Measurements from ENCODE around the gene NRG4. TPM values are rescaled to one million over a fixed set of nuclear protein-coding genes. Genes with fewer than 3 reads are reported as not detected.
A peak's percentile ranks its signal among the peaks of the same experiment; 100 is the strongest.

The NRG4 gene
- total RNA-seq, 1 donor from 2014 or later = 0.36 TPM

GRCh38 chr15:75947092-75947491, 65.1 kb downstream of the NRG4 start:
- peaks cover 8% of the 10 kb centered on the region for H3F3A ChIP-seq (ENCODE audit: low read depth)
- Mint-ChIP-seq H3K9me3 (peaks cover 5% of the 10 kb centered on the region), H3K27me3 (ENCODE audit: insufficient read depth, low read depth) (no peaks in the 10 kb centered on the region), H3K27ac (no peak overlapping the region), H3K36me3 (no peaks in the 10 kb centered on the region), H3K4me1 (no peaks in the 10 kb centered on the region), H3K4me3 (no peak overlapping the region)
- no peaks in the 10 kb centered on the region for H3K36me3 ChIP-seq
- no peaks in the 10 kb centered on the region for H4K20me1 ChIP-seq (ENCODE audit: low read depth)
- H3K4me2 ChIP-seq = no peak overlapping the region
- DNase-seq (ENCODE audit: low spot score) = no peak
- no peak overlapping the region for H2AFZ ChIP-seq (replicated peaks)
- H3K9ac ChIP-seq = no peak overlapping the region
- no peaks in the 10 kb centered on the region for H3K79me2 ChIP-seq (ENCODE audit: low read depth)
- TF ChIP-seq EZH2 (IDR thresholded peaks at IDR 0.05) (no peak), EZH2phosphoT487 (IDR thresholded peaks at IDR 0.05) (no peak), CTCF (IDR thresholded peaks at IDR 0.05) (no peak)
- H3K4me3 ChIP-seq = no peak overlapping the region
- H3K27me3 ChIP-seq = no peaks in the 10 kb centered on the region
- H3K4me1 ChIP-seq = no peaks in the 10 kb centered on the region
- no peaks in the 10 kb centered on the region for H3K9me3 ChIP-seq (ENCODE audit: low read depth)
- no peak overlapping the region for H3K27ac ChIP-seq

- Histone ChIP-seq H3K4me3 (no peak overlapping the region), H3K79me2 (ENCODE audit: low read depth) (no peaks in the 10 kb centered on the region), H3F3A (ENCODE audit: low read depth) (peaks cover 15% of the 10 kb centered on the region), H4K20me1 (ENCODE audit: low read depth) (no peaks in the 10 kb centered on the region), H3K27me3 (no peaks in the 10 kb centered on the region), H3K4me1 (no peaks in the 10 kb centered on the region), H2AFZ (replicated peaks) (no peak overlapping the region), H3K4me2 (no peak overlapping the region), H3K36me3 (no peaks in the 10 kb centered on the region), H3K9me3 (ENCODE audit: low read depth) (no peaks in the 10 kb centered on the region), H3K27ac (no peak overlapping the region), H3K9ac (no peak overlapping the region)
- H3K27ac Mint-ChIP-seq = no peak overlapping the region
- no peaks in the 10 kb centered on the region for H3K36me3 Mint-ChIP-seq
- DNase-seq (ENCODE audit: low spot score) = no peak
- H3K4me3 Mint-ChIP-seq = no peak overlapping the region
- H3K4me1 Mint-ChIP-seq = no peaks in the 10 kb centered on the region
- H3K9me3 Mint-ChIP-seq = peaks cover 5% of the 10 kb centered on the region
- TF ChIP-seq CTCF (IDR thresholded peaks at IDR 0.05) (no peak), EZH2 (IDR thresholded peaks at IDR 0.05) (no peak), EZH2phosphoT487 (IDR thresholded peaks at IDR 0.05) (no peak)
- H3K27me3 Mint-ChIP-seq (ENCODE audit: insufficient read depth, low read depth) = no peaks in the 10 kb centered on the region
Observed at GRCh38 chr15:75945953-75946352, 66.3 kb downstream of the NRG4 start.

DNA sequence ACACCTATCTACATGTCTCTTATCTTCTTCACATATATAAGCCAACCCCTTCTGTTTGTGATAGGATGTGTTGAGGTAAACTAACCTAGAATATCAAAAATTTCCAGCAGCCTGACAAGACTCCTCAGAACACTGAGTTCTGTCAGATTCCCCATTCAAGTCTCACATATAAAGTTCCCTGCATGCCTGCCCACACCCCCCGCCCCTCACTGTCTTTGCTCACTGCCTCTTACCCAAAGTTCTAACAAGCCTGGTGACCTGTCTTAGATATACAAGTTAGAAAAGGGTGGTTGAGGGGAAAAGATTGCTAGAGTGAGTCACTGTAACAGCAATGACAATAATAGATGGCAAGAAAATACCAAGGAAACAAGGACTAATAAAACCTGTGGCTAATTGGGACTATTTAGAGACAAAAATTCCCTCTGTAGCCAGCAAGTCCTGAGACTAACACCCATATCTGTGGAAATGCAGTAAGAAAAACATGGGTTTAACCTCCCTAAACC, 68.5 kb downstream of the NRG4 start:
- Histone ChIP-seq H3K36me3 (peaks cover 5% of the 10 kb centered on the region), H3K9ac (no peak overlapping the region), H3K9me3 (ENCODE audit: low read depth) (no peaks in the 10 kb centered on the region), H3K79me2 (ENCODE audit: low read depth) (no peaks in the 10 kb centered on the region), H3K27me3 (no peaks in the 10 kb centered on the region), H3F3A (ENCODE audit: low read depth) (peaks cover 16% of the 10 kb centered on the region), H3K4me1 (no peaks in the 10 kb centered on the region), H3K4me2 (no peak overlapping the region), H4K20me1 (ENCODE audit: low read depth) (no peaks in the 10 kb centered on the region), H3K4me3 (no peak overlapping the region), H2AFZ (replicated peaks) (no peak overlapping the region), H3K27ac (no peak overlapping the region)
- no peaks in the 10 kb centered on the region for H3K27me3 Mint-ChIP-seq (ENCODE audit: insufficient read depth, low read depth)
- H3K27ac Mint-ChIP-seq = peak overlapping the region; percentile 67
- no peaks in the 10 kb centered on the region for H3K4me1 Mint-ChIP-seq
- H3K4me3 Mint-ChIP-seq = no peak overlapping the region
- H3K36me3 Mint-ChIP-seq = peaks cover 12% of the 10 kb centered on the region
- DNase-seq (ENCODE audit: low spot score) = no peak
- TF ChIP-seq EZH2phosphoT487 (IDR thresholded peaks at IDR 0.05) (no peak), CTCF (IDR thresholded peaks at IDR 0.05) (no peak), EZH2 (IDR thresholded peaks at IDR 0.05) (no peak)
- peaks cover 7% of the 10 kb centered on the region for H3K9me3 Mint-ChIP-seq
